ENCODE data around the gene GRAMD1B.

DNA sequence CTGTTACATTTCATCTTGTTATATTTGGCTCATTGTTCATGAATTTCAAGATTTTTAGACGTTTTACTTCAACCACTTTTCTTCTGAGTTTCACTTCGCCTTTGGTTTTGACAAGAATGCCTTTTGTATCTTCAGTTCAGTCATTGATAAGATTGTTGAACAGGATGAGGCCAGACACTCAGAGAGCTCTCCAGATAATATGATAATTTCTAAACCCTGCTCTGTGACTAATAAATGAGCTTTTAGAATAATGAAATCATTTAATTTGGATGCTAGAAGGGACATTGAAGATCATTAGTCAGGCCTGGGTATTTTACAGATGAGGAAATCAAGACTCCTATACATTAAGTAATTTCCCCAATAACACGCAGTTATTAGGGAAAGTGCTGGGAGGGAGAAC is 37.2 kb upstream of the GRAMD1B start:
- TF ChIP-seq, protein P1, sequence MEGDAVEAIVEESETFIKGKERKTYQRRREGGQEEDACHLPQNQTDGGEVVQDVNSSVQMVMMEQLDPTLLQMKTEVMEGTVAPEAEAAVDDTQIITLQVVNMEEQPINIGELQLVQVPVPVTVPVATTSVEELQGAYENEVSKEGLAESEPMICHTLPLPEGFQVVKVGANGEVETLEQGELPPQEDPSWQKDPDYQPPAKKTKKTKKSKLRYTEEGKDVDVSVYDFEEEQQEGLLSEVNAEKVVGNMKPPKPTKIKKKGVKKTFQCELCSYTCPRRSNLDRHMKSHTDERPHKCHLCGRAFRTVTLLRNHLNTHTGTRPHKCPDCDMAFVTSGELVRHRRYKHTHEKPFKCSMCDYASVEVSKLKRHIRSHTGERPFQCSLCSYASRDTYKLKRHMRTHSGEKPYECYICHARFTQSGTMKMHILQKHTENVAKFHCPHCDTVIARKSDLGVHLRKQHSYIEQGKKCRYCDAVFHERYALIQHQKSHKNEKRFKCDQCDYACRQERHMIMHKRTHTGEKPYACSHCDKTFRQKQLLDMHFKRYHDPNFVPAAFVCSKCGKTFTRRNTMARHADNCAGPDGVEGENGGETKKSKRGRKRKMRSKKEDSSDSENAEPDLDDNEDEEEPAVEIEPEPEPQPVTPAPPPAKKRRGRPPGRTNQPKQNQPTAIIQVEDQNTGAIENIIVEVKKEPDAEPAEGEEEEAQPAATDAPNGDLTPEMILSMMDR (conservative IDR thresholded peaks at IDR 0.05) = no peak
- TF ChIP-seq ZFX (IDR thresholded peaks at IDR 0.05) = no peak

Measured in C4-2B (cell line).